ENCODE data around the gene NSA2.

NSA2 gene

DNA sequence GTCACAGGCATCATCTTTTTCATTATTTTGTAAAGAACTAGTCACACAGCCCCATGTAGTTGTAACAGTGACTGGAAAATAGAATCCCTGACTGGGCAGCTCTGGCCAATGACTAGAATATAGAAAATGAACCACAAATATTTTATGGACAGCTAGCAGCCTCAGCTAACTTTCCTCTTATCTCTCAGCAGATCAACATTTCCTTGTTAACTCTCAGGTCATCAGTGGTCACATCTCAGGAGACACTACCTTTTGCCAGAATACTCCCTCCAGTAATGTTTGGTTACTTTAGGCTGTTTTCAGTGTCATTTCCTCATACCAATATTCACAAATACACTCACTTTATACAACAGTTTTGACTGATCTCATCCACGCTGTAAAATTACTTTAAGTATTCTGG lies 55.2 kb downstream of the NSA2 start:
- no peak for DNase-seq

DNA sequence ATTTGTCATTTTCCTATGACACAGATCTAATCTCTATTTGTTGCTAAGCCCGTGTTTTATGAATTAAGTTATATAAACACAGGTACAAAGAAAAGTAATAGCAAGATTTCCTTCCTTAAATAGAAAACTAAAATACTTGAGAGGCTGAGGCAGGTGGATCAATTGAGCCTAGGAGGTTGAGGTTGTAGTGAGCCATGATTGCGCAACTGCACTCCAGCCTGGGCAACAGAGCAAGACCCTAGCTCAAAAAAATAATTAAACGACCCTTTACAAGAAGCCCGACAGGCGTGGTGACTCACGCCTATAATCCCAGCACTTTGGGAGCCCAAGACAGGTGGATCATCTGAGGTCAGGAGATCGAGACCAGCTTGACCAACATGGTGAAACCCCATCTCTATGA lies 62.4 kb downstream of the NSA2 start:
- no peak for DNase-seq
